ENCODE measurements around the gene CCDC9B. TPM values are rescaled to one million over a fixed set of nuclear protein-coding genes. Genes with fewer than 3 reads are reported as not detected.

The CCDC9B gene
- total and polyA plus RNA-seq, 2 experiments from 2014 or later, result 19.6 to 33.1 TPM

- Histone ChIP-seq H3K9ac (no peak overlapping the region), H2AFZ (no peak overlapping the region), H3K27ac (no peak overlapping the region), H3K79me2 (ENCODE audit: insufficient read depth) (peaks cover 25% of the 10 kb centered on the region), H3K36me3 (ENCODE audit: low read depth) (no peaks in the 10 kb centered on the region), H3K4me1 (ENCODE audit: insufficient read depth) (peaks cover 22% of the 10 kb centered on the region), H3K9me2 (ENCODE audit: insufficient read depth) (no peaks in the 10 kb centered on the region), H3K9me3 (ENCODE audit: low read depth) (no peaks in the 10 kb centered on the region), H3K4me2 (ENCODE audit: unreplicated experiment) (peak overlapping the region; percentile 45), H4K20me1 (ENCODE audit: insufficient read depth) (no peaks in the 10 kb centered on the region), H3K4me3 (peak overlapping the region; percentile 73), H3F3A (ENCODE audit: insufficient read depth) (peaks cover 8% of the 10 kb centered on the region; the same call in 1 of the 2 replicates), H3K27me3 (replicated peaks; ENCODE audit: insufficient read depth) (no peaks in the 10 kb centered on the region)
- TF ChIP-seq EZH2 (IDR thresholded peaks at IDR 0.05; ENCODE audit: insufficient read depth, poor library complexity, severe bottlenecking) (no peak), EZH2phosphoT487 (IDR thresholded peaks at IDR 0.05; ENCODE audit: insufficient read depth, low read depth) (no peak)
- no peak for DNase-seq
- WGBS, 2 experiments (ENCODE audit: low coverage in 1 of 2, low lambda C conversion rate in 2 of 2, missing lambda C conversion rate in 2 of 2), result 34 to 38% methylated on average over 19 to 26 of the region's 26 CpGs
- in situ Hi-C loops (cut with MboI), result no loop called here
Observed at GRCh38 chr15:40322531-40323238, 18.1 kb downstream of the CCDC9B start.

GRCh38 chr15:40320931-40321371, 19.8 kb downstream of the CCDC9B start:
- DNase-seq, result peak; percentile 81
- Histone ChIP-seq H3F3A (ENCODE audit: insufficient read depth) (peaks cover 8% of the 10 kb centered on the region; the same call in 1 of the 2 replicates), H2AFZ (no peak overlapping the region), H3K27me3 (replicated peaks; ENCODE audit: insufficient read depth) (no peaks in the 10 kb centered on the region), H4K20me1 (ENCODE audit: insufficient read depth) (no peaks in the 10 kb centered on the region), H3K9ac (no peak overlapping the region), H3K27ac (no peak overlapping the region), H3K4me1 (ENCODE audit: insufficient read depth) (peaks cover 11% of the 10 kb centered on the region), H3K4me2 (ENCODE audit: unreplicated experiment) (no peak overlapping the region), H3K36me3 (ENCODE audit: low read depth) (no peaks in the 10 kb centered on the region), H3K4me3 (no peak overlapping the region), H3K9me3 (ENCODE audit: low read depth) (no peaks in the 10 kb centered on the region), H3K9me2 (ENCODE audit: insufficient read depth) (no peaks in the 10 kb centered on the region), H3K79me2 (ENCODE audit: insufficient read depth) (peaks cover 16% of the 10 kb centered on the region)
- WGBS, 2 experiments (ENCODE audit: low coverage in 1 of 2, low lambda C conversion rate in 2 of 2, missing lambda C conversion rate in 2 of 2), result 0 to 6% methylated on average over 2 of the region's 2 CpGs
- no peak for TF ChIP-seq EZH2 (IDR thresholded peaks at IDR 0.05; ENCODE audit: insufficient read depth, poor library complexity, severe bottlenecking)
- TF ChIP-seq EZH2phosphoT487 (IDR thresholded peaks at IDR 0.05; ENCODE audit: insufficient read depth, low read depth), result no peak
- in situ Hi-C loops (cut with MboI), result no loop called here

GRCh38 chr15:40320409-40320808, 20.3 kb downstream of the CCDC9B start:
- Histone ChIP-seq H3K9ac (no peak overlapping the region), H3K9me3 (ENCODE audit: low read depth) (no peaks in the 10 kb centered on the region), H3K79me2 (ENCODE audit: insufficient read depth) (peaks cover 11% of the 10 kb centered on the region; the same call in 1 of the 2 replicates), H3K36me3 (ENCODE audit: low read depth) (no peaks in the 10 kb centered on the region), H3K4me1 (ENCODE audit: insufficient read depth) (peaks cover 10% of the 10 kb centered on the region), H2AFZ (no peak overlapping the region), H3F3A (ENCODE audit: insufficient read depth) (peaks cover 8% of the 10 kb centered on the region; the same call in 1 of the 2 replicates), H3K9me2 (ENCODE audit: insufficient read depth) (no peaks in the 10 kb centered on the region), H3K4me3 (no peak overlapping the region), H3K27me3 (replicated peaks; ENCODE audit: insufficient read depth) (no peaks in the 10 kb centered on the region), H3K27ac (no peak overlapping the region), H4K20me1 (ENCODE audit: insufficient read depth) (no peaks in the 10 kb centered on the region), H3K4me2 (ENCODE audit: unreplicated experiment) (no peak overlapping the region)
- TF ChIP-seq EZH2phosphoT487 (IDR thresholded peaks at IDR 0.05; ENCODE audit: insufficient read depth, low read depth) (no peak), EZH2 (IDR thresholded peaks at IDR 0.05; ENCODE audit: insufficient read depth, poor library complexity, severe bottlenecking) (no peak)
- DNase-seq, result no peak
- WGBS, 2 experiments (ENCODE audit: low coverage in 1 of 2, low lambda C conversion rate in 2 of 2, missing lambda C conversion rate in 2 of 2), result 62 to 100% methylated on average over 1 of the region's 1 CpG
- in situ Hi-C loops (cut with MboI), result no loop called here

GRCh38 chr15:40317580-40317979, 23.2 kb downstream of the CCDC9B start:
- Histone ChIP-seq H3K79me2 (ENCODE audit: insufficient read depth) (no peaks in the 10 kb centered on the region), H3K4me2 (ENCODE audit: unreplicated experiment) (no peak overlapping the region), H3K9ac (no peak overlapping the region), H3K27me3 (replicated peaks; ENCODE audit: insufficient read depth) (no peaks in the 10 kb centered on the region), H3K4me3 (no peak overlapping the region), H2AFZ (no peak overlapping the region), H3K27ac (no peak overlapping the region), H3K4me1 (ENCODE audit: insufficient read depth) (peaks cover 27% of the 10 kb centered on the region), H4K20me1 (ENCODE audit: insufficient read depth) (no peaks in the 10 kb centered on the region), H3K36me3 (ENCODE audit: low read depth) (no peaks in the 10 kb centered on the region), H3K9me2 (ENCODE audit: insufficient read depth) (no peaks in the 10 kb centered on the region), H3K9me3 (ENCODE audit: low read depth) (no peaks in the 10 kb centered on the region), H3F3A (ENCODE audit: insufficient read depth) (peaks cover 15% of the 10 kb centered on the region)
- TF ChIP-seq EZH2 (IDR thresholded peaks at IDR 0.05; ENCODE audit: insufficient read depth, poor library complexity, severe bottlenecking), result no peak
- TF ChIP-seq EZH2phosphoT487 (IDR thresholded peaks at IDR 0.05; ENCODE audit: insufficient read depth, low read depth), result no peak
- no peak for DNase-seq
- 68 to 74% methylated on average over 4 of the region's 4 CpGs for WGBS, 2 experiments (ENCODE audit: low coverage in 1 of 2, low lambda C conversion rate in 2 of 2, missing lambda C conversion rate in 2 of 2)
- in situ Hi-C loops (cut with MboI), result no loop called here

All from GM23248 (cell line).